HG02678 (cell line): ENCODE data around the gene TRIM39.
"Not testable (repeated sequence)": the region's sequence is repeated elsewhere in the genome, so short reads cannot be mapped to it uniquely, and the experiment has no call there.

Experiments
- ATAC-seq: cut with Tn5 transposase; IDR thresholded peaks from one replicate; pipeline ENCODE4 v1.9.1; 2021; ENCODE audit warnings: mild to moderate bottlenecking, moderate library complexity; ENCODE audit not compliant: unreplicated experiment

The TRIM39 gene

GRCh38 chr6:30326526-30327231, at the start of gene TRIM39:
Gene TRIM39 (plus strand): TSS chr6:30326927. CDS start chr6:30329318, 2,391 bp downstream.
- ATAC-seq = peak; percentile 74

- ATAC-seq = not testable (repeated sequence)
Measured at GRCh38 chr6:30280988-30281387, 45.7 kb upstream of the TRIM39 start.

DNA sequence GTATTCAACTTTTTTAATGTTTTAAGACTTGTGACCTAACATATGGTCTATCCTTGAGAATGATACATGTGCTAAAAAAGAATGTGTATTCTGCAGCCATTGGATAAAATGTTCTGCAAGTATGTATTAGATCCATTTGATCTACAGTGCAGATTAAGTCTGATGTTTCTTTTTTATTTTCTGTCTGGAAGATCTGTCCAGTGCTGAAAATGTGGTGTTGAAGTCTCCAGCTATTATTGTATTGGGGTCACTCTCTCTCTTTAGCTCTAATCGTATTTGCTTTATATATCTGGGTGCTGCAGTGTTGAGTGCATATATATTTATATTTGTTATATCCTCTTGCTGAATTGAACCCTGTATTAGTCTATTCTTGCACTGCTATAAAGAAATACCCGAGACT, 44.2 kb upstream of the TRIM39 start:
- no peak for ATAC-seq

DNA sequence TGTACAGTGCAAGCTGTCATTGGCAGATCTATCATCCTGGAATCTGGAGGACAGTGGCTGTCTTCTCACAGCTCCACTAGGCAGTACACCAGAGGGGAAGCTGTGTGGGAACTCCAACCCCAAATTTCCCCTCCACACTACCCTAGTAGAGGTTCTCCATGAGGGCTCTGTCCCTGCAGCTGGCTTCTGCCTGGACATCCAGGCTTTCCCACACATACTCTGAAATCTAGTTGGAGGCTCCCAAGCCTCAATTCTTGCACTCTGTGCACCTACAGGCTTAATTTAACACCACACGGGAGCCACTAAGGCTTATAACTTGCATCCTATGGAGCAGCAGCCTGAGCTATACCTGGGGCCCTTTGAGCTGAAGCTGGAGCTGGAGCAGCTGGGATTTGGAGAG, 43.0 kb upstream of the TRIM39 start:
- no peak for ATAC-seq

- no peak for ATAC-seq
Measured at GRCh38 chr6:30287139-30287538, 39.6 kb upstream of the TRIM39 start.

DNA sequence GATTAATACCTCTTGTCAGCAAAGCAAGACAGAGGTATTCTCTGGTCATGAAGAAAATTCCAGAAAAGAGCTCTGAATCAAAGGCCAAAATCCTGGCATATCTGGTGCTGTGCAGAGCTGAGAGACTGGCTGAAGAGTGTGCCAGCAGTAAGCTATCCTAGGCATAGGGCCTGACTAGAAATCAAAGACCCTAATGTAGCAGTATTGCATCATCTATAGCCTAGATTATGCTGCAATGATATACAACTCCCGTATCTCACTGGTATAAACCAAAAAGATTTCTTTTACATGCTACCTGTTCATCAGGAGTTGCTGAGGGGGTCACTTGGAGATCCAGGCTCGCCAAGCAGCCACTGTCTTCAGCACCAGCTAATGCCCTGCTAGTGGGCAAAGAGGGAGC, 30.9 kb upstream of the TRIM39 start:
- no peak for ATAC-seq

DNA sequence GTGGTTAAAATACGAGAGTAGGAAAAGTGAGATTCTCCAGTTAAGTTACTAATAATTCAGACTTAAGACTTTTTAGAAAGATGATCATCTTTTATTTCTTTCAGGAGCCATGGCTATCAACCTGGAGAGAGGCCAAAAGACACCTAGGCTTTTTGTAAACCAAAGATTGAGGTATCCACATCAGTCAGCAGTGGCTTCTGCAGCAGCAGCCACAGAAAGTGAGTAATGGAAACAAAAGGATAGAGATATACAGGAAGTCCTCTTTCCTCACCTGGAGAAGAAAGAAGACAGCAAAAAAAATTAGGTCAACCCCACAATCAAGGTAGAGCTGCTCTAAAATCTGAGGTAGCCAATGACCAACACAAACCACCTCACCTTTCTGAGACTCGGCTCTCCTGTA, 22.7 kb upstream of the TRIM39 start:
- ATAC-seq = no peak

- no peak for ATAC-seq
Measured at GRCh38 chr6:30311101-30311500, 15.6 kb upstream of the TRIM39 start.

DNA sequence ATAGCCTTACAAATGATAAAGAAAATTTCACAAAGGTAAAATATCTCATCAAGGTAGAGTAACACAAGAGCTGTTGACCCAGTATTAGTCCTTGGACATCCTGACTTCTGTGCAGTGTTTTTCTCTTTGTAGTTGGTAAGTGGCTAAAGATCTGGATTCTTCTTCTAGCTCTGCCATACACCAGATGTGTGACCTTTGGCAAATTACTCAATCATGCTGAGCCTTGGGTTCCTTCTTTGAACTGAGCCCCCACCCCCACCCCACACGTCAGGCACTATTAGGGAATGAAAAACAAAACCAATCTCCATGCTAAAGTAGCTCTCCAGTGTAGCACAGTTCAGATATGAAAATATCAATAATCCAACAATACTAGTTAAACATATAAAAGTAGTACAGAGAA, 15.1 kb upstream of the TRIM39 start:
- ATAC-seq = no peak

DNA sequence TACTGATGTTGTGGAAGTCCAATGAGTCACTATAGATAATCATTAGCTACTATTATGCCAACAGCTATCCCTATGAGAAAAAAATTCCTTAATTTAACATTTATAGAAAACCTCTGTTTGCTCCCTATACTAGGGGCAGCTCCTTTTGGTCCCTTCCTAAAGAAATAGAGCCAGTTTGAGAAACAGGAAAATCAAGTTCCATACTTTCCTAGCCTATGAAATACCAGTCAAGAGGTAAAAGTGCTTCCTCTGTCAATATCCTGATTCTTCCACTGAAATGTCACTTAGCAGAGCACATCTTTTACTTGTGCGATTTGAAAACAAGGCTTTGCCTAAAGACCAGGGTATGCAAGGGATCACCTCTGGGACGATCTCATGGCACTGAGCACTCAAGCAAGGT, 14.5 kb upstream of the TRIM39 start:
- no peak for ATAC-seq

DNA sequence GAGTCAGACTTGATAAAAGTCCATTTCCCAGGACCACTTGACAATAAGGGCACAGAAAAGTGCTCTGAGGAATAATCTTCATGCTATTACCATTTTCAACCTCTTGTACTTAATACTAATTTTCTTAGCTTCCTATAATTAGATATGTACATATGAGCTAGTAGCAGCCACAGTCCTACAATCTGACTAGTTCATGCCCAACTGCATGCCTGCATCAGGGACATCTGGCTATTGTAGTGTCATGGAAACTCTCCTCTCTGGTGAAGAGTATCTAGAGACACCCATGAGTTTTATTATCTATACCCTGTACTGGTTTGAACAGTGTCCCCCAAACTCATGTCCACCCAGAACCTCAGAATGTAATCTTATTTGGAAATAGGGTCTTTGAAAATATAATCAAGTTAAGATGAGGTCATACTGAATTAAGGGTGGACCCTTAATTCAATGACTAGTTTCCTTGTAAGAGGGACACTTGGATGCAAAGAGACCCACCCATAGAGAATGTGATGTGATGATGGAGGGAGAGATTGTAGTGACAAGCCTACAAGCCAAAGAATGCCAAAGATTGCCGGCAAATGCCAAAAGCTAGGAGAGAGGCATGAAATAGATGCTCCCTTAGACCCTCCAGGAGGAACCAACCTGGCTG, 13.9 kb upstream of the TRIM39 start:
- ATAC-seq = no peak

DNA sequence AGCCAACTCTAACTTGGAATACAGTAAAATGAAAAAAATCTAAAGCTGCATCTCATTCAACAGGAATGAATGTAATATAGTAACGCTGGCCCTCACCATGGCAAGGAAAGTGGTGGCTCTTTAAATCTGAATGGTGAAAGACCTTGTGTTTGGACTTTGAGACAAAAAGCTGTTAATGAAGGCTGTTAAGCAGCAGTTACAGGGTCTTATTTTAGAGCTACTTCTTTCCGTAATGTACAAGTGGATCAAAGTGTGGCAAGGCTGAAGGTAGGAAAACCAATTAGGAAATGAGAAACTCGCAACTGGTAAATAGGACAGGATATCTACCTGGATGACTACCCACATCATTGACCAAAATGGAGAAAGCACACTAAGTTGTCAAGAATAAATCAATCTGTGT, 11.6 kb upstream of the TRIM39 start:
- no peak for ATAC-seq

DNA sequence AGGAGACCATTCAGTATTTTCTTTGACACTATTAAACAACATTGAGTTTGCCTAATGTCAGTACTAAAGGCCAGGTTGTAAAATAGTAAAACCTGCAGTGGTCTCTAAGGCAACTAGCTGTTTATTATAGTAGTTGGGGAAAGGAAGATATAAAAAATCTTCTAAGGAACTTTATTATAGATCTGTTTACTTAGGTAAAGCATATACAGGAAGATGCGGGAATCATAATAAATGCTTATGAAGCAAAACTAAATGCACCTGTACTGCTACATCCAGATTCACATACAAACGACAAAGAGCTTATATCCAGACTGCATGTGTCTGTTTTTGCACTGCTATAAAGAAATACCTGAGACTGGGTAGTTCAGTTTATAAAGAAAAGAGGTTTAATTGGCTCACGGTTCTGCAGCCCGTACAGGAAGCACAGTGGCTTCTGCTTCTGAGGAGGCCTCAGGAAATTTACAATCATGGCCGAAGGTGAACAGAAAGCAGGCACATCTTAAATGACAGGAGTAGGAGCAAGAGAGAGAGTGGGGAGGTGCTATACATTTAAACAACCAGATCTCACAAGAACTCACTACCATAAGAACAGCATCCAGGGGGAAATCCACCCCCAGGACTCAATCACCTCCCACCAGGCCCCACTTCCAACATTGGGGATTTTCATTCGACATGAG, 8.7 kb upstream of the TRIM39 start:
- ATAC-seq = no peak

GRCh38 chr6:30319146-30319835, 7.4 kb upstream of the TRIM39 start:
- no peak for ATAC-seq

DNA sequence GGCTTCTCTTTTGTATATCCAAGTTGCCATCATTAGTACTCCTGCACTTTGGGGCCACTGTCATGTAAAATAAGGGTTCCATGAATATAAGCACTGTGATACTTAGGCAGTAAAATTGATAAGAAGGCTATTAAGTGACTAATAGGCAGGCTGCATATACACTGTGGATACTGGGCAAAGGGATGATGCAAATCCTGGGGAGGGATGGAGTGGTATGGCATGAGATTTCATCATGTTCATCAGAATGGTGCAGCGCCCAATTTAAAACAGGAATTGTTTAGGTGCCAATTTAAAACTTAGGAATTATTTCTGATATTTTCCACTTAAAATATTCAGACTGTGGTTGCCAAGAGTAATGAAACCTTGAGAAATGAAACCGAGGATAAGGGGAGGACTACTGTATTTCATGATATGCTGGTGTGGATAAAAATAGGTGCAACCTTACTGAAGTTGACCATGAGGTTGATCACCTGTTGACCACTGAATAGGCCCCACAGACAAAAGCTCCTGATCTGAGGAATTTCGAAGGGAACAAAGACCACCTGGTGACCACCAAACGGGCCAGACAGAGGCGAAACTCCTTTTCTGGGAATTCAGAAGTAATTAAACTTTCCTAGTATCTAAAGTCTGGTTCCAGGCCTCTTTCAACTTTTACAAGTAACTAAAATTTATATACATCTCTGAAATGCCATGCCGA, 4.9 kb upstream of the TRIM39 start:
- ATAC-seq = no peak

DNA sequence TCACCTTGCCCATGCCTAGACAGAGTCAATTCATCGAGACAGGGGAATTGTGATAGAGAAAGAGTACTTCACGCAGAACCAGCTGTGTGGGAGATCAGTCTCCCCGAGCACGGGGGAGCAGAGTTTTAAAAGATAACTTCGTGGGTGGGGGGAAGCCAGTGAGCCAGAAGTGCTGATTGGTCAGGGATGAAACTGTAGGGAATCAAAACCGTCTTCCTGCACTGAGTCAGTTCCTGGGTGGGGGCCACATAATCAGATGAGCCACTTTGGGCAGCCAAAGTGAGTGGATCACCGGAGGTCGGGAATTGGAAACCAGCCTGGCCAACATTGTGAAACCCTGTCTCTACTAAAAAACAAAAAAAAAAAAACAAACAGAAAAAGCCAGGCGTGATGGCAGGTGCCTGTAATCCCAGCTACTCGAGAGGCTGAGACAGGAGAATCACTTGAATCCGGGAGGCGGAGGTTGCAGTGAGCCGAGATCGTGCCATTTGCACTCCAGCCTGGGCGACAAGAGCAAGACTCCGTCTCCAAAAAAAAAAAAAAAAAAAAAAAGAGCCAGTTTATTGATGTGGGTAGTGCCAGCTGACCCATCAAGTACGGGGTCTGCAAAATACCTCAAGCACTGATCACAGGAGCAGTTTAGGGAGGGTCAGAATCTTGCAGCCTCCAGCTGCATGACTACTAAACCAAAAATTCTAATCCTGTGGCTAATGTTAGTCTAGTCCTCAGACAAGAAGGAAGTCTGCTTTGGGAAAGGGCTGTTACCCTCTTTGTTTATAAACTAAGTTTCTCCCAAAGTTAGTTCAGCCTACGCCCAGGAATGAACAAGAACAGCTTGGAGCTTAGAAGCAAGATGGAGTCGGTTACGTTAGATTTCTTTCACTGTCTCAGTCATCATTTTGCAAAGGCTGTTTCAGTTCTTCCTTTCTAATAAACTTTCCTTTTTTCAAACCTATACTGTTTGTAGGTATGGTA, 3.9 kb upstream of the TRIM39 start:
- ATAC-seq = no peak

- ATAC-seq = no peak
Measured at GRCh38 chr6:30323806-30324205, 2.9 kb upstream of the TRIM39 start.

GRCh38 chr6:30325150-30325872, 1.4 kb upstream of the TRIM39 start:
- peak; percentile 35 for ATAC-seq

- peak; percentile 36 for ATAC-seq
Measured at GRCh38 chr6:30325873-30326525, 728 bp upstream of the TRIM39 start.
